COLO829 (cell line): Measurements from ENCODE around the gene CLEC12A.
"Not testable (repeated sequence)": the region's sequence is repeated elsewhere in the genome, so short reads cannot be mapped to it uniquely, and the experiment has no call there.

Experiments
- DNase-seq: peaks from one replicate; pipeline ENCODE4 v3.0.0; 2012; ENCODE audit warnings: low spot score

Gene CLEC12A

DNA sequence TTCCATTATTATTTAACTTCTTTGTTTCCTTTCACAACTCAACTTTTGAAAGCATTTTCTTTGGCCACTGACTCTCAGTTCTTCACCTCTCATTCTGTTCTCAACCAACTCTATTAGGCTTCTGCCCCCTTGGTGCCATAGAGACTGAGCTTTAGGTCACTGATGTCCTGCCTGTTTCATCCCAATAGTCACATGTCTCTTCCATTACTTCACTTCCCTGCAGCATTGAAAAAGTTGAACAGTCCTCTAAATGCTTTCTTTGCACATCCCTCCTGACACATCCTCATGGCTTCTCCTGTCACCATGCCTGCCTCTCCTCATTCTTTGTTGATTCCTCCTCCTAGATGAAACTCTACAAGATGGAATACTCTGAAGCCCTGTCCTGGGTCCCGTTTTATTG, 2.7 kb downstream of the CLEC12A start:
- DNase-seq: no peak

- not testable (repeated sequence) for DNase-seq
Measured at GRCh38 chr12:9974731-9975130, 3.5 kb downstream of the CLEC12A start.

- DNase-seq: no peak
Measured at GRCh38 chr12:9975614-9976013, 4.4 kb downstream of the CLEC12A start.

DNA sequence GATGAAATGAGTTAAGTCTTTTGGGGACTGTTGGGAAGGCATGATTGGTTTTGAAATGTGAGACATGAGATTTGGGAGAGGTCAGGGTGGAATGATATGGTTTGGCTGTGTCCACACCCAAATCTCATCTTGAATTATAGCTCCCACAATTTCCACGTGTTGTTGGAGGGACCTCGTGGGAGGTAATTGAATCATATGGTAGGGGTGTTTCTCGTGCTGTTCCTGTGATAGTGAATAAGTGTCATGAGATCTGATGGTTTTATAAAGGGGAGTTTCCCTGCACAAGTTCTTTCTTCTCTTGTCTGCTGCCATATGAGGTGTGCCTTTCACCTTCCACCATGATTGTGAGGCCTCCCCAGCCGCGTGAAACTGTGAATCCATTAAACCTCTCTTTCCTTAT, 5.4 kb downstream of the CLEC12A start:
- not testable (repeated sequence) for DNase-seq

- DNase-seq: no peak
Measured at GRCh38 chr12:9977916-9978315, 6.7 kb downstream of the CLEC12A start.

DNA sequence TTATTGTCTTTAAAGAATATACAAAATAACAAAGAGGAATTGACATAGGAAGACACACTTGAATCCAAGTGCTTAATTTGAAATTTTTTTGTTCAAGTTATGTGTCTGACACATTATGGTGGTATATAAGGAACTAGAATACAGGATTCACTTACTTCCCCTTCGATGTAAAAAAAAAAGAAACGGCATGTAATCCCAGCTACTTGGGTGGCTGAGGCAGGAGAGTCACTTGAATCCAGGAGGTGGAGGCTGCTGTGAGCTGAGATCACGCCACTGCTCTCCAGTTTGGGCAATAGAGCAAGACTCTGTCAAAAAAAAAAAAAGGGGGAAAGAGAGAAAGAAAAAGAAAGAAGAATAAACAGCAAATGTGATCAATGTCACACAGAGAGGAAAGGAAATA, 8.9 kb downstream of the CLEC12A start:
- DNase-seq: no peak

- no peak for DNase-seq
Measured at GRCh38 chr12:9991876-9992275, 20.7 kb downstream of the CLEC12A start.

DNA sequence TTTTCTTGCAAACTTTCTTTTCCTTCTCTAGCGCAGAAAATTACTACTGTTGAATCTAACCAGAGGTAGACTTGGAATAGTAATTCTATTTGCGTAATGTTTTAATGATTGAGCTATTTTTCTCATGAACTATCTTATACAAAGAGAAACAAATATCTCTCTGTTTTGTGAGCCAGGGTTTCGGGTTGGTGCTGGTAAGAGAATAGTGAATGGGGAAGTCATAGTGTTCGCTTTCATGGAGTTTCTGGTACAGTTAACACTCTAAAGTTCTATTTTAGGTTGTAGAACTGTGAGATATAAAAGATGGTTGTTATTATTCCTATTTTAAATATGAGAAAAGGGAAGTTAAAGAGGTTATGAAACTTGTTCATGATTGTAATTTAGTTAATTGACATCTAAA, 21.1 kb downstream of the CLEC12A start:
- peak; percentile 46 for DNase-seq

DNA sequence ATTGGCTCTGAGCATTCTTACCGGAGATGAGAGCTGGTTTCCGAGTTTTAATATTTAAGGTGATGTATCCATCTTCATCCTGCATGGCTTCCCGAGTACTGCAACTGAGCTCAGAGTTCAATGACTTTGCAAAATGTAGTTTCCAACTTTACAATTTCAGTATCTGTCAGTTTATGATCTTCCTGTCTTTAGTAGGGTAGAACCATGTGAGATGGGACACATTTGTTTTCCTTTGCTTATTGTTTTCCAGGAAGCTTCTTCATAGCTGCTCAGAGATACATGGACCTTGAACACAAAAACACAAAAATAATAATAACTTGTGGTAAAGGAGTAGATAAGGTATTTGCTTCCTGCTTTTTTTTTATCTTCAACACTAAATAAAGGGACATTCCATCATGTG, 27.8 kb downstream of the CLEC12A start, which contains the start of gene CLEC1B:
Gene CLEC1B (minus strand): TSS at position 106 of the 400 bp plus-strand sequence. CDS start 21 bp downstream, at position 85.
- DNase-seq: no peak

DNA sequence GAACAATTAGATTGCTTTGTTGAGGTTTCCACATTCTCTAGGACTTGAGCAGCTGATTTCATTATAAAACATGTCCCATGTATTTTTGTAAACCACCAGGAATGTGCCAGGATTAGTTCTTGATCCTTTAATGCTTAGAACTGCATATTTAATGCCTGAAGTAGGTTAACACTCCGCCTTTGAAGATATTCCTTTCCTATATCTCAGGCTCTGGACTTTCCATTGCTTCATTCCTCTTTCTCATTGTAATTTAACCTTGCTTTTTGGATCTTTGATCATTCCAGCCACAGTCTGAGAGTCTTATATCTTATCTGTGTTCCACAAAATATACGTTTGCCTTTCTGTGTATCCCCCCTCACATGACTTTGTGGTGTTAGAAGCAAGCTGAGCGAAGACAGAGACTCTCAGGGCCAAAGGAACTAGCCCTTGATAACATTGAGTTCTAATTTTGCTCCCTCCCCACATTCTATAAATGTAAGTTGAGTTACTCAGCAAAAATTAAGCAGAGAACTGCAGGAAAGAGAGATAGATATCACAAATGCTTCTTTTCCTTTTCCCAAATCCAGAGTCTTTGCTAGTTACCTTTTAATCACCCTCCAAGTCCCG, 30.1 kb downstream of the CLEC12A start:
- no peak for DNase-seq

DNA sequence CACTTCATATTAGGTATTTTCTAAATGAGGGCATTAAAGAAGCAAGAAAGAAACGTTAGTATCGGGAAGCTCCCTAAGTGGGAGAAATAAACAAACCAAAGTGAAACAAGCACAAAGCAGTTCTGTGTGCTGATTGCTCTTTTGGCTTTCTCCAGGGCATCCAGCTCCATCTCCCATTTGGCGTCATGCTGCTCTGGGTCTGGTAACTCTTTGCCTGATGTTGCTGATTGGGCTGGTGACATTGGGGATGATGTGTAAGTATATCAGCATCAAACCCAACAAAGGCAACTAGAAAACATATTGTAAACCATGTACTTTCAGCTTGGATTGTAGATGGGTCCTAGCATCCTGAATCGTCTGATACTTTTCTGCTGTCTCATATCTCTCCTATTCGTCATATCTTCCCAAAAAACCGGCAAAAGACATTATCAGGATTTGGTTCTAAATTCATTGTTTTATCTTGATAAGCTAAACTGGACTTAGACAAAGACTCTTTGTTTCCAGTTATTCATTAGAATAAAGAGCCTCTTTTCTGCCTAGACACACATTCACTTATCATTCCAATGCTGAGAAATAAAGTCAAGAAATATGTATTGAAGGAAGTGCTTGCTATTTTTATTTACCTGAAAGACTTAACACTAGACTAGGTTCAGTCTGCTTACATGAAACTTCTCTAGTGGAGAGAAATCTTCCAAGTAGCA, 41.6 kb downstream of the CLEC12A start:
- peak; percentile 56 for DNase-seq

- no peak for DNase-seq
Measured at GRCh38 chr12:10015450-10015849, 44.2 kb downstream of the CLEC12A start.

GRCh38 chr12:10016881-10017280, 45.7 kb downstream of the CLEC12A start:
- DNase-seq: peak; percentile 85

DNA sequence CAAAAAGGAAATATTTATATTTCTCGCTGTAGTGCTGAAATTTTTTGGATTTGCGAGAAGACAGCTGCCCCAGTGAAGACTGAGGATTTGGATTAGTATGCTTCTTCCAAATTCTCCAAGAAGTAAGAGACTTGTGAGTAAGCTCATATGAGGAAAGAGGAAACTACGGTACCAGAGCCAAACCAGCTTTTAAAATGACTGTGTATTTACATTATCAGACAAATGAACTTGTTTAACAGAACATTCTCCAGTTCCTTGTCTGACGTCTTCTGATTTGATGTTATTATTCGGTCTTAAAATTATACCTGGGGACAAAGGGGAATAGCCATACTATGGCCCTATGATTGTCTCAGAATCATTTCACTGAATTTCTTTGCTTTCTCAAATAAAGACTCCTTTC, 47.2 kb downstream of the CLEC12A start:
- no peak for DNase-seq

DNA sequence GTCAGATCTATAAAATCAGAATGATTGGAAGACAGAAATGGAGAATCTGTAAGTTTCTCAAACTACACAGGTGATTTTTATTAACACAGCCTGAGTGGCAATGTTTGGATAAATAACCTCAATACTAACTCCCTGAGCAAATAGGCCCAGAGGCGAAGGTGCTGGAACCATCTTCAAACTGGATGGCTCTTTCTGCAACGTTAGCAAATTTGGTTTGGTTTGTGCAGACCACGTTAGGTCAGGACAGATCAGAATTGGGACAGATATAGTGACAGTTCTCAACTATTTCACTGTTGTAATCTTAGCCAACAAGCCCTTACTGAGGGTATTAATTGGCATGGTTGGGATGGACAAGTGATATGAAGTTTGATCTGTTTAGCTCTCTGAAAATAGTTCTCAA, 50.1 kb downstream of the CLEC12A start:
- DNase-seq: no peak

GRCh38 chr12:10025236-10025635, 54.0 kb downstream of the CLEC12A start:
- DNase-seq: no peak

GRCh38 chr12:10026666-10027065, 55.5 kb downstream of the CLEC12A start:
- DNase-seq: not testable (repeated sequence)

- no peak for DNase-seq
Measured at GRCh38 chr12:10027311-10027710, 56.1 kb downstream of the CLEC12A start.

GRCh38 chr12:10027721-10028120, 56.5 kb downstream of the CLEC12A start:
- DNase-seq: peak; percentile 18

GRCh38 chr12:10030446-10030845, 59.2 kb downstream of the CLEC12A start, which contains the start of gene CLEC9A:
TSS of gene CLEC9A (plus strand) at chr12:10030682. CDS start at chr12:10052688, 22,006 bp downstream.
- DNase-seq: no peak

DNA sequence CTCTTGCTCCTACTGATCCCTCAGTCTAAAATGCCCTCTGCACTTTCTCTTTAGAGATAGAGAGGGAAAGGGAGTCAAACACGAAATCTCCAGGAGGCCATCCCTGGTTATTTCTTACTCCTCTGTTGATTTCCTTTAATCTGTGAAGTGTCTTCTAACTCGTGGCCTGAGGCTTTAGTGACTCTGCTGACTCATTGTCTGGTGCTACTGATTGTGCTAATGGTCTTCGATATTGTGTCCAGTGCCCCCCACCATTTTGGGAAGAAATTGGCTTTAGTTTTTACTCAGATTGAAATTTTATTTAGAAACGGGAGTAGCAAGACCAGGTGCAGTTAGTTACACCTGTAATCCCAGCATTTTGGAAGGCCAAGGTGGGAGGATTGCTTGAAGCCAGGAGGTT, 60.1 kb downstream of the CLEC12A start:
- no peak for DNase-seq

- peak; percentile 34 for DNase-seq
Measured at GRCh38 chr12:10031771-10032175, 60.6 kb downstream of the CLEC12A start.

DNA sequence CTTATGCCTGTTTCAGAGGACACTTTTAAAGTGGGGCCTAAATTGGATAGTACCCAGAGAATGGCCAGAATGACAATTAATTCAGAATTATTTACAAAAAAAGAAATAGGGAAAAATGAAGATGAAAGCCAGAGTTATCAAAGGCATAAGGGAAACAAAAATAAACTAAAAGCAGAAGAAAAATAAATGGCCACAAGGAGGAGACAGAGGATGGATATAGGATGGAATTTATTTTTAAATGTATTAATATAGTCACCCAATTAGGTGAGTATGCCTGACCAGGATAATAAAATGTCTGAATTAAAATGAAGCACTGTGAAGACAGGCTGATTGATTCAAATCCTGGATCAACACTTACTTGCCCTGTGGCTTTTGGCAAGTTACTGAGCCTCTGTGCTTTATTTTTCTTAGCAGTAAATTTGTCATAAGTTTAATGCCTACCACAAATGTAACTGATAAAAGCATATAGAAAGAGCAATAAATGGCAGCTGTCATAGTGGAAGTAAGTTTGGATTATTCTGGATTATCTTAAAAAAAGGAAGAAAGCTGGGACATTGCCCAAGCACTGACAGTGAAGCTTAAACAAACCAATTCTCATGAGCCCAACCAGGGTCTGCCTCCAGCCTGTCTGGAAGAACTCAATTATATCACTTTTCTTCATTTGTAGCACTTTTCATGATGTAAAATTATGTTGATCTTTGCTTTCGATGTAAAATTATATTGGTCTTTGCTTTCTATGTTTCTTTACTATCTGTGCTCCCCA, 62.8 kb downstream of the CLEC12A start:
- peak; percentile 22 for DNase-seq
